ENCODE results near the gene TRIM26. TPM values are rescaled to one million over a fixed set of nuclear protein-coding genes. Genes with fewer than 3 reads are reported as not detected.

TRIM26 gene
- total and polyA plus RNA-seq, 2 of the 13 experiments (the other 11 are each of a cell fraction or from before 2014, with no cell fraction given), result 27.1 to 38.7 TPM

GRCh38 chr6:30212865-30213666 lies at the start of gene TRIM26 (continued):
- no peak for TF ChIP-seq ZNF570 (CRISPR knock-in tag; IDR thresholded peaks at IDR 0.05; ENCODE audit: borderline replicate concordance)
- TF ChIP-seq GRHL1 (CRISPR knock-in tag; conservative IDR thresholded peaks at IDR 0.05), result no peak
- TF ChIP-seq ZNF546 (CRISPR knock-in tag; conservative IDR thresholded peaks at IDR 0.05), result no peak
- TF ChIP-seq DMTF1 (CRISPR knock-in tag; IDR thresholded peaks at IDR 0.05), result no peak
- TF ChIP-seq THAP9 (CRISPR knock-in tag; IDR thresholded peaks at IDR 0.05; ENCODE audit: borderline replicate concordance), result peak; percentile 68; the same call in 1 of the 2 replicates
- no peak for TF ChIP-seq ZNF12 (CRISPR knock-in tag; IDR thresholded peaks at IDR 0.05)
- peak; percentile 82 for TF ChIP-seq MAX (IDR thresholded peaks at IDR 0.05)
- TF ChIP-seq NFATC3 (CRISPR knock-in tag; IDR thresholded peaks at IDR 0.05), result no peak
- TF ChIP-seq ZNF713 (CRISPR knock-in tag; IDR thresholded peaks at IDR 0.05), result no peak
- peak; percentile 95 for TF ChIP-seq HNRNPL (IDR thresholded peaks at IDR 0.05; ENCODE audit: low read depth, low read length)
- no peak for TF ChIP-seq ZBTB40 (IDR thresholded peaks at IDR 0.05)
- peak; percentile 62; the same call in 1 of the 2 replicates for TF ChIP-seq ZBTB40 (CRISPR knock-in tag; IDR thresholded peaks at IDR 0.05)
